Measurements from ENCODE around the gene CFAP70.
"Not testable (repeated sequence)": the region's sequence is repeated elsewhere in the genome, so short reads cannot be mapped to it uniquely, and the experiment has no call there.

Gene CFAP70

GRCh38 chr10:73310475-73310874 lies 48.2 kb downstream of the CFAP70 start:
- DNase-seq: no peak
- Mint-ChIP-seq H3K36me3 (peaks cover 9 to 16% of the 10 kb centered on the region in 2 donors), H3K27me3 (no peaks in the 10 kb centered on the region), H3K27ac (no peak overlapping the region), H3K9me3 (peaks cover 10 to 11% of the 10 kb centered on the region in 2 donors), H3K4me1 (no peaks in the 10 kb centered on the region), H3K4me3 (no peak overlapping the region)
- no peak for ATAC-seq (replicated peaks)

- Mint-ChIP-seq H3K27ac (no peak overlapping the region), H3K4me3 (no peak overlapping the region), H3K9me3 (peaks cover 10 to 12% of the 10 kb centered on the region in 2 donors), H3K36me3 (peaks cover 9 to 19% of the 10 kb centered on the region in 2 donors), H3K4me1 (no peaks in the 10 kb centered on the region), H3K27me3 (no peaks in the 10 kb centered on the region)
- DNase-seq (no peak), ATAC-seq (replicated peaks) (no peak)
These were observed 51.4 kb downstream of the CFAP70 start for GRCh38 chr10:73307203-73307800.

GRCh38 chr10:73306171-73306708 lies 52.4 kb downstream of the CFAP70 start:
- no peak for ATAC-seq (replicated peaks)
- Mint-ChIP-seq H3K27ac (no peak overlapping the region), H3K27me3 (no peaks in the 10 kb centered on the region), H3K9me3 (peaks cover 10 to 12% of the 10 kb centered on the region in 2 donors), H3K36me3 (peaks cover 9 to 19% of the 10 kb centered on the region in 2 donors), H3K4me1 (no peaks in the 10 kb centered on the region), H3K4me3 (no peak overlapping the region)
- no peak for DNase-seq

- Mint-ChIP-seq H3K36me3 (peaks cover 0 to 2% of the 10 kb centered on the region in 2 donors), H3K4me3 (no peak overlapping the region), H3K27ac (no peak overlapping the region), H3K9me3 (no peaks in the 10 kb centered on the region), H3K4me1 (no peaks in the 10 kb centered on the region), H3K27me3 (peaks cover 4 to 15% of the 10 kb centered on the region in 2 donors)
- DNase-seq (no peak), ATAC-seq (replicated peaks) (no peak)
These were observed 61.7 kb downstream of the CFAP70 start for GRCh38 chr10:73296946-73297345.

- ATAC-seq (replicated peaks): no peak
These were observed 65.2 kb downstream of the CFAP70 start for GRCh38 chr10:73293461-73293860.

GRCh38 chr10:73289958-73290357 lies 68.7 kb downstream of the CFAP70 start:
- ATAC-seq (replicated peaks) (no peak), DNase-seq (no peak)
- Mint-ChIP-seq H3K9me3 (peaks cover 4 to 6% of the 10 kb centered on the region in 2 donors), H3K4me3 (no peak overlapping the region), H3K27me3 (peaks cover 0 to 3% of the 10 kb centered on the region in 2 donors), H3K36me3 (peaks cover 9 to 12% of the 10 kb centered on the region in 2 donors), H3K27ac (no peak overlapping the region), H3K4me1 (peaks cover 2 to 6% of the 10 kb centered on the region in 2 donors)

More at GRCh38 chr10:73293461-73293860, 65.2 kb downstream of the CFAP70 start:
- Mint-ChIP-seq H3K36me3 (peaks cover 9 to 12% of the 10 kb centered on the region in 2 donors), H3K27ac (no peak overlapping the region), H3K4me3 (no peak overlapping the region), H3K9me3 (peaks cover 4 to 6% of the 10 kb centered on the region in 2 donors), H3K4me1 (no peaks in the 10 kb centered on the region), H3K27me3 (peaks cover 4 to 15% of the 10 kb centered on the region in 2 donors)
- no peak for DNase-seq

- Mint-ChIP-seq H3K4me3 (no peak overlapping the region), H3K9me3 (peaks cover 4 to 6% of the 10 kb centered on the region in 2 donors), H3K4me1 (peaks cover 2 to 6% of the 10 kb centered on the region in 2 donors), H3K27ac (no peak overlapping the region), H3K27me3 (no peaks in the 10 kb centered on the region), H3K36me3 (peaks cover 7 to 12% of the 10 kb centered on the region in 2 donors)
- DNase-seq (no peak), ATAC-seq (replicated peaks) (peak; percentile 54 to 68)
These were observed 71.2 kb downstream of the CFAP70 start for GRCh38 chr10:73287441-73287840.

- no peaks in the 10 kb centered on the region for H3K9me3 Mint-ChIP-seq
- DNase-seq (no peak), ATAC-seq (replicated peaks) (no peak)
- H3K4me3 Mint-ChIP-seq: no peak overlapping the region
- peaks cover 2 to 6% of the 10 kb centered on the region in 2 donors for H3K4me1 Mint-ChIP-seq
- no peak overlapping the region for H3K27ac Mint-ChIP-seq
- H3K36me3 Mint-ChIP-seq: no peaks in the 10 kb centered on the region
- no peaks in the 10 kb centered on the region for H3K27me3 Mint-ChIP-seq
These were observed 77.6 kb downstream of the CFAP70 start for GRCh38 chr10:73281097-73281496.

GRCh38 chr10:73264423-73264822 lies 94.2 kb downstream of the CFAP70 start:
- no peaks in the 10 kb centered on the region for H3K36me3 Mint-ChIP-seq
- H3K9me3 Mint-ChIP-seq: no peaks in the 10 kb centered on the region
- H3K27ac Mint-ChIP-seq: no peak overlapping the region
- ATAC-seq (replicated peaks): no peak
- H3K27me3 Mint-ChIP-seq: no peaks in the 10 kb centered on the region
- no peaks in the 10 kb centered on the region for H3K4me1 Mint-ChIP-seq
- no peak for DNase-seq
- H3K4me3 Mint-ChIP-seq: no peak overlapping the region

GRCh38 chr10:73263693-73264347 lies 94.8 kb downstream of the CFAP70 start:
- H3K27ac Mint-ChIP-seq: no peak overlapping the region
- no peak overlapping the region for H3K4me3 Mint-ChIP-seq
- no peak for DNase-seq
- peaks cover 5 to 6% of the 10 kb centered on the region in 2 donors for H3K9me3 Mint-ChIP-seq
- no peak for ATAC-seq (replicated peaks)
- peaks cover 2 to 4% of the 10 kb centered on the region in 2 donors for H3K36me3 Mint-ChIP-seq
- no peaks in the 10 kb centered on the region for H3K4me1 Mint-ChIP-seq
- no peaks in the 10 kb centered on the region for H3K27me3 Mint-ChIP-seq

- ATAC-seq (replicated peaks) (no peak), DNase-seq (no peak)
- no peaks in the 10 kb centered on the region for H3K27me3 Mint-ChIP-seq
- H3K36me3 Mint-ChIP-seq: peaks cover 3 to 4% of the 10 kb centered on the region in 2 donors
- no peak overlapping the region for H3K4me3 Mint-ChIP-seq
- H3K4me1 Mint-ChIP-seq: no peaks in the 10 kb centered on the region
- H3K9me3 Mint-ChIP-seq: peaks cover 8% of the 10 kb centered on the region in 2 donors
- H3K27ac Mint-ChIP-seq: no peak overlapping the region
These were observed 95.6 kb downstream of the CFAP70 start for GRCh38 chr10:73262880-73263555.

GRCh38 chr10:73262105-73262730 lies 96.4 kb downstream of the CFAP70 start:
- H3K9me3 Mint-ChIP-seq: peaks cover 8% of the 10 kb centered on the region in 2 donors
- H3K27me3 Mint-ChIP-seq: no peaks in the 10 kb centered on the region
- peaks cover 3 to 4% of the 10 kb centered on the region in 2 donors for H3K36me3 Mint-ChIP-seq
- DNase-seq: no peak
- ATAC-seq (replicated peaks): no peak
- H3K27ac Mint-ChIP-seq: no peak overlapping the region
- H3K4me3 Mint-ChIP-seq: no peak overlapping the region
- H3K4me1 Mint-ChIP-seq: no peaks in the 10 kb centered on the region

- Mint-ChIP-seq H3K27ac (no peak overlapping the region), H3K9me3 (peaks cover 8% of the 10 kb centered on the region in 2 donors), H3K4me3 (no peak overlapping the region), H3K36me3 (peaks cover 3 to 4% of the 10 kb centered on the region in 2 donors), H3K4me1 (no peaks in the 10 kb centered on the region), H3K27me3 (no peaks in the 10 kb centered on the region)
- DNase-seq: no peak
- ATAC-seq (replicated peaks): no peak
These were observed 97.2 kb downstream of the CFAP70 start for GRCh38 chr10:73261362-73261995.

GRCh38 chr10:73258612-73259011 lies 100.1 kb downstream of the CFAP70 start:
- DNase-seq; H3K36me3 Mint-ChIP-seq; H3K27ac Mint-ChIP-seq; H3K9me3 Mint-ChIP-seq; H3K4me3 Mint-ChIP-seq; H3K27me3 Mint-ChIP-seq; ATAC-seq (replicated peaks); H3K4me1 Mint-ChIP-seq: not testable (repeated sequence)

Measured in stimulated activated naive B cell treated with anti-CD40 and anti-IgM and Interleukin-4, amounts not matched to agents 10 μg/mL and 1 μg/mL and 100 μg/mL, for 72 hours (primary cell).